K562 (cell line): ENCODE results near the gene EMP2. TPM values are rescaled to one million over a fixed set of nuclear protein-coding genes. Genes with fewer than 3 reads are reported as not detected.

Experiments
- ATAC-seq: fragments of 200-7000 bp; cut with Tn5 transposase; 3 replicates; pipeline ENCODE4 v1.9.1; 2020; ENCODE audit warnings: moderate library complexity
- BruUV-seq: library from RNA; stranded (reverse); fragments of 400-500 nt; replicated peaks from 2 replicates; lab custom pipeline; 2021; lab: Mats Ljungman, UMichigan
- CTCF ChIA-PET: fragments of 300-600 bp; formaldehyde crosslinking; extraction: SDS; loops from one replicate; lab custom pipeline; 2021; ENCODE audit warnings: low intra/inter-chr PET ratio; lab: Yijun Ruan, JAX
- POLR2A ChIA-PET: fragments of 300-600, 350-650 bp; sonication (Branson Sonifier 250); formaldehyde crosslinking; extraction: SDS; loops from one replicate; lab custom pipeline; 2021; ENCODE audit warnings: antibody characterized with exemption, inconsistent platforms; lab: Yijun Ruan, JAX
- DNase-seq, 4 experiments: peaks; one replicate each; pipeline versions ENCODE4 v3.0.0 to v3.0.0-alpha.2; 2011 to 2018; ENCODE audit warnings: low spot score in 3 of 4, mixed read lengths in 3 of 4; ENCODE audit errors: extremely low read depth in 1 of 4
- FAIRE-seq: peaks from 2 replicates; lab custom pipeline; 2011; peaks lifted over from hg19 to GRCh38; lab: Jason Lieb, UNC
- H2AFZ ChIP-seq: 2 replicates; pipeline ENCODE4 v1.6.0; 2011; ENCODE audit warnings: low read depth, low read length, control low read depth, inconsistent platforms
- H3K27ac ChIP-seq: fragments of 200-600 bp; 3 replicates; pipeline ENCODE4 v1.8.0; 2011; ENCODE audit warnings: low read depth, mild to moderate bottlenecking, control low read depth, inconsistent platforms, low read length, moderate library complexity, mixed read lengths; ENCODE audit errors: extremely low read depth
- H3K27me3 ChIP-seq, 2 experiments: fragments of 300-600 bp in 1 of 2; 2 replicates in 1 of 2; 3 replicates in 1 of 2; pipeline versions ENCODE4 v1.6.0 to v1.8.0; 2011; ENCODE audit warnings: inconsistent platforms in 2 of 2, low read length in 2 of 2, mild to moderate bottlenecking in 1 of 2, mixed read lengths in 1 of 2, moderate library complexity in 1 of 2; ENCODE audit not compliant: control insufficient read depth in 2 of 2, insufficient read depth in 2 of 2
- H3K36me3 ChIP-seq: fragments of 300-600 bp; 3 replicates; pipeline ENCODE4 v1.8.0; 2011; ENCODE audit warnings: mild to moderate bottlenecking, low read length, inconsistent platforms; ENCODE audit not compliant: control insufficient read depth, insufficient read depth
- H3K4me1 ChIP-seq, 2 experiments: fragments of 200-600 bp in 1 of 2; replicated peaks in 1 of 2; 2 replicates in 1 of 2; 3 replicates in 1 of 2; pipeline versions ENCODE4 v1.5.1 to v1.8.0; 2011; ENCODE audit warnings: inconsistent platforms in 2 of 2, low read length in 2 of 2, mild to moderate bottlenecking in 1 of 2, mixed read lengths in 1 of 2, moderate library complexity in 1 of 2; ENCODE audit not compliant: control insufficient read depth in 2 of 2, insufficient read depth in 2 of 2
- H3K4me2 ChIP-seq: 2 replicates; pipeline ENCODE4 v1.6.1; 2011; ENCODE audit warnings: low read length, control low read depth, inconsistent platforms, mixed read lengths; ENCODE audit not compliant: insufficient read depth
- H3K4me3 ChIP-seq: fragments of 200-600 bp; sonication (generic), shearing (Covaris generic); 2 replicates; pipeline ENCODE4 v1.5.1; 2016; ENCODE audit warnings: control low read depth, inconsistent platforms
- H3K79me2 ChIP-seq: fragments of 200-600 bp; 3 replicates; pipeline ENCODE4 v1.8.0; 2011; ENCODE audit warnings: low read length, inconsistent platforms; ENCODE audit not compliant: control insufficient read depth, insufficient read depth
- H3K9ac ChIP-seq, 2 experiments: 2 replicates each; pipeline versions ENCODE4 v1.6.0 to v1.6.1; 2011; ENCODE audit warnings: low read depth in 2 of 2, low read length in 2 of 2, control low read depth in 1 of 2, inconsistent platforms in 1 of 2, mild to moderate bottlenecking in 1 of 2, mixed read lengths in 1 of 2; ENCODE audit not compliant: insufficient read depth in 1 of 2
- H3K9me1 ChIP-seq: one replicate; pipeline ENCODE4 v1.6.0; 2011; ENCODE audit warnings: inconsistent platforms, mild to moderate bottlenecking, low read length, moderate library complexity; ENCODE audit not compliant: control insufficient read depth, insufficient read depth
- H3K9me3 ChIP-seq: replicated peaks from 2 replicates; pipeline ENCODE4 v1.5.1; 2011; ENCODE audit warnings: low read depth, low read length, inconsistent platforms; ENCODE audit not compliant: control insufficient read depth, insufficient read depth
- H4K20me1 ChIP-seq: replicated peaks from 2 replicates; pipeline ENCODE4 v1.6.1; 2011; ENCODE audit warnings: low read length, inconsistent platforms, mixed read lengths; ENCODE audit not compliant: control insufficient read depth, insufficient read depth
- ATF6 ChIP-seq: sonication (generic); formaldehyde crosslinking; IDR thresholded peaks from 2 replicates; pipeline ENCODE4 v1.4.0; 2020; ENCODE audit warnings: mild to moderate bottlenecking, missing genetic modification reagents
- SMARCB1 ChIP-seq: IDR thresholded peaks from 2 replicates; pipeline ENCODE4 v1.6.1; 2011; ENCODE audit warnings: improper control_type of control experiment, low read depth; ENCODE audit not compliant: insufficient read length
- SNIP1 ChIP-seq: fragments of 450-650 bp; IDR thresholded peaks from 2 replicates; pipeline ENCODE4 v1.7.1; 2017; ENCODE audit warnings: low read depth, mild to moderate bottlenecking
- TRIM25 ChIP-seq: fragments of 450-650 bp; IDR thresholded peaks from 2 replicates; pipeline ENCODE4 v1.7.0; 2016; ENCODE audit warnings: borderline replicate concordance
- ZSCAN32 ChIP-seq: fragments of 450-650 bp; formaldehyde crosslinking; IDR thresholded peaks from 2 replicates; pipeline ENCODE4 v1.4.0; 2020; ENCODE audit warnings: mild to moderate bottlenecking, moderate library complexity
- WGBS: fragments of 100-300 bp; shearing (Covaris generic); methylation state at CpG from one replicate; pipeline ENCODE4 v1.1.6; 2016; ENCODE audit warnings: low coverage, mixed read lengths; ENCODE audit not compliant: insufficient coverage; ENCODE audit errors: missing lambda C conversion rate; 5-methylcytosine and 5-hydroxymethylcytosine counted together
- in situ Hi-C: fragments of 300-500 bp; cut with MboI; formaldehyde crosslinking; loops from 4 replicates; pipeline ENCODE4 v1.15.0; 2018; ENCODE audit warnings: inconsistent platforms, mixed read lengths
- intact Hi-C: fragments of 100-400 bp; cut with micrococcal nuclease; formaldehyde crosslinking; loops from 2 replicates; pipeline ENCODE4 v1.14.2; 2022
- polyA plus RNA-seq, 8 experiments: library from polyadenylated mRNA; depleted of rRNA in 4 of 8; stranded (reverse) in 5 of 8; unstranded in 3 of 8; fragments of >200 nt; fragmentation: Nextera tagmentation in 2 of 8; fragmentation: Illumina TruSeq in 1 of 8; extraction: Ambion mirVana in 2 of 8; extraction: Trizol in 1 of 8; gene quantifications; 2 replicates each; pipeline versions ENCODE4 v1.2.1 to v1.2.3, GENCODE V29; 2011 to 2014; ENCODE audit warnings: inconsistent platforms in 1 of 8, missing spikeins in 1 of 8
- total RNA-seq, 7 experiments: library from RNA; depleted of rRNA in 6 of 7; stranded (reverse); fragments of >200 nt in 6 of 7; fragmentation: Illumina TruSeq in 2 of 7; extraction: Trizol in 2 of 7; gene quantifications; 2 replicates each; pipeline versions ENCODE4 v1.2.1 to v1.2.3, GENCODE V29; 2011 to 2021; ENCODE audit warnings: low replicate concordance in 1 of 7

The EMP2 gene
- total and polyA plus RNA-seq, 9 of the 15 experiments (the other 6 are each of a cell fraction or from before 2014, with no cell fraction given), result 0.73 to 6.2 (median 3.1) TPM

- Histone ChIP-seq H3K79me2 (no peaks in the 10 kb centered on the region), H3K27me3 (no peaks in the 10 kb centered on the region), H3K9me3 (peaks cover 21% of the 10 kb centered on the region), H3K4me1 (peaks cover 0 to 3% of the 10 kb centered on the region in 2 experiments; a peak in 1 of 5 replicates), H3K36me3 (no peaks in the 10 kb centered on the region; the same call in 2 of the 3 replicates), H3K4me2 (no peak overlapping the region), H3K9ac (no peak overlapping the region)
- no peak for ATAC-seq
- intact Hi-C loops, result no loop called here
- TF ChIP-seq TRIM25 (no peak), SNIP1 (no peak), ZSCAN32 (CRISPR knock-in tag) (no peak), SMARCB1 (no peak), ATF6 (CRISPR knock-in tag) (no peak)
- TF ChIP-seq, all 486 proteins: peak for 0
- ChIA-PET POLR2A (interaction anchor here (0.6 kb wide), 1 partner anchor 23 kb away, joined by 5 read pairs; no protein-coding TSS in a partner anchor), CTCF (no interaction called here)
- 29% methylated on average over 1 of the region's 1 CpG for WGBS
- H4K20me1 ChIP-seq, result no peaks in the 10 kb centered on the region
- 0 out of 2 replicates have a peak overlapping the region, but pooled peaks have one; percentile 2 for H2AFZ ChIP-seq
- H3K4me3 ChIP-seq, result no peak overlapping the region
- no peak for FAIRE-seq
- no TSS peak for BruUV-seq
- no peaks in the 10 kb centered on the region for H3K9me1 ChIP-seq
- H3K27ac ChIP-seq, result no peak overlapping the region
- no peak for DNase-seq
- in situ Hi-C loops, result no loop called here
Measured at GRCh38 chr16:10490141-10490540, 90.3 kb downstream of the EMP2 start.
